WTC11 (cell line): ENCODE results near the gene IL6R. TPM values are rescaled to one million over a fixed set of nuclear protein-coding genes. Genes with fewer than 3 reads are reported as not detected.

Experiments used
- ATAC-seq: fragments of 200-7000 bp; cut with Tn5 transposase; 2 replicates; pipeline ENCODE4 v1.10.0; 2021; ENCODE audit warnings: mild to moderate bottlenecking, moderate library complexity
- CTCF ChIA-PET: fragments of 300-600 bp; sonication (Branson Sonifier 250); formaldehyde crosslinking; loops from one replicate; lab custom pipeline; 2021; ENCODE audit warnings: antibody characterized with exemption; lab: Charles Lee
- POLR2A ChIA-PET: fragments of 350-600 bp; sonication (Branson Sonifier 250); formaldehyde crosslinking; loops from one replicate; lab custom pipeline; 2021; ENCODE audit warnings: antibody characterized with exemption; lab: Charles Lee
- DNase-seq: peaks from one replicate; pipeline ENCODE4 v3.0.0; 2021; ENCODE audit warnings: low spot score
- H3K27ac Mint-ChIP-seq: 2 replicates; pipeline ENCODE4 v1.8.0; 2021; ENCODE audit warnings: mixed read lengths
- H3K27me3 Mint-ChIP-seq: 2 replicates; pipeline ENCODE4 v1.8.0; 2021; ENCODE audit warnings: low read depth, mild to moderate bottlenecking, moderate library complexity, mixed read lengths
- H3K36me3 Mint-ChIP-seq: 2 replicates; pipeline ENCODE4 v1.8.0; 2021; ENCODE audit warnings: mixed read lengths
- H3K4me1 Mint-ChIP-seq: 2 replicates; pipeline ENCODE4 v1.8.0; 2022; ENCODE audit warnings: mixed read lengths
- H3K4me3 Mint-ChIP-seq: 2 replicates; pipeline ENCODE4 v1.8.0; 2021; ENCODE audit warnings: mild to moderate bottlenecking, moderate library complexity, mixed read lengths
- H3K9me3 Mint-ChIP-seq: 2 replicates; pipeline ENCODE4 v1.8.0; 2021; ENCODE audit warnings: mixed read lengths
- ATF3 ChIP-seq: sonication (generic); formaldehyde crosslinking; conservative IDR thresholded peaks from 2 replicates; pipeline ENCODE4 v1.8.1; 2022; ENCODE audit warnings: mild to moderate bottlenecking, missing genetic modification reagents
- CDX4 ChIP-seq: fragments of 250-450 bp; sonication (Bioruptor Pico); IDR thresholded peaks from 2 replicates; pipeline ENCODE4 v1.9.0; 2021; ENCODE audit warnings: moderate library complexity, mild to moderate bottlenecking, inconsistent platforms, borderline replicate concordance
- EMX1 ChIP-seq: fragments of 250-450 bp; sonication (Bioruptor Pico); IDR thresholded peaks from 2 replicates; pipeline ENCODE4 v1.8.0; 2021; ENCODE audit warnings: mild to moderate bottlenecking
- ETV6 ChIP-seq: sonication (generic); formaldehyde crosslinking; IDR thresholded peaks from 2 replicates; pipeline ENCODE4 v1.8.1; 2022; ENCODE audit warnings: mild to moderate bottlenecking, missing genetic modification reagents
- FOXP1 ChIP-seq: sonication (generic); formaldehyde crosslinking; IDR thresholded peaks from 2 replicates; pipeline ENCODE4 v1.8.0; 2022; ENCODE audit warnings: missing genetic modification reagents, mild to moderate bottlenecking, moderate library complexity, borderline replicate concordance
- IRF2 ChIP-seq: sonication (generic); formaldehyde crosslinking; IDR thresholded peaks from 2 replicates; pipeline ENCODE4 v1.8.0; 2022; ENCODE audit warnings: low read depth, missing genetic modification reagents, borderline replicate concordance
- JAZF1 ChIP-seq: fragments of 250-450 bp; sonication (Bioruptor Pico); IDR thresholded peaks from 2 replicates; pipeline ENCODE4 v1.9.0; 2021; ENCODE audit warnings: moderate library complexity, mild to moderate bottlenecking, inconsistent platforms
- JUN ChIP-seq: sonication (generic); formaldehyde crosslinking; IDR thresholded peaks from 2 replicates; pipeline ENCODE4 v1.8.0; 2023; ENCODE audit warnings: mild to moderate bottlenecking, missing genetic modification reagents
- MAX ChIP-seq: sonication (generic); formaldehyde crosslinking; IDR thresholded peaks from 2 replicates; pipeline ENCODE4 v1.8.0; 2022; ENCODE audit warnings: mild to moderate bottlenecking, missing genetic modification reagents
- NFATC4 ChIP-seq: fragments of 250-450 bp; sonication (Bioruptor Pico); IDR thresholded peaks from 2 replicates; pipeline ENCODE4 v1.9.0; 2021; ENCODE audit warnings: mild to moderate bottlenecking
- NFE2L1 ChIP-seq: sonication (generic); formaldehyde crosslinking; IDR thresholded peaks from 2 replicates; pipeline ENCODE4 v1.8.1; 2023; ENCODE audit warnings: missing genetic modification reagents
- OVOL2 ChIP-seq: fragments of 250-450 bp; sonication (Bioruptor Pico); IDR thresholded peaks from 2 replicates; pipeline ENCODE4 v1.9.0; 2021; ENCODE audit warnings: mild to moderate bottlenecking, borderline replicate concordance
- PREB ChIP-seq: sonication (generic); formaldehyde crosslinking; IDR thresholded peaks from 2 replicates; pipeline ENCODE4 v1.8.1; 2022; ENCODE audit warnings: mild to moderate bottlenecking, missing genetic modification reagents, moderate library complexity, borderline replicate concordance
- RORB ChIP-seq: fragments of 250-450 bp; sonication (Bioruptor Pico); IDR thresholded peaks from 2 replicates; pipeline ENCODE4 v1.9.0; 2021; ENCODE audit warnings: mild to moderate bottlenecking
- SMAD3 ChIP-seq: sonication (generic); formaldehyde crosslinking; IDR thresholded peaks from 2 replicates; pipeline ENCODE4 v1.8.0; 2022; ENCODE audit warnings: missing genetic modification reagents, mild to moderate bottlenecking, borderline replicate concordance
- SP1 ChIP-seq: sonication (generic); formaldehyde crosslinking; conservative IDR thresholded peaks from 2 replicates; pipeline ENCODE4 v1.8.1; 2022; ENCODE audit warnings: missing genetic modification reagents
- USF1 ChIP-seq: sonication (generic); formaldehyde crosslinking; IDR thresholded peaks from 2 replicates; pipeline ENCODE4 v1.8.0; 2022; ENCODE audit warnings: mild to moderate bottlenecking, missing genetic modification reagents
- ZNF138 ChIP-seq: sonication (generic); formaldehyde crosslinking; conservative IDR thresholded peaks from 2 replicates; pipeline ENCODE4 v1.8.1; 2022; ENCODE audit warnings: mild to moderate bottlenecking, moderate library complexity, missing genetic modification reagents
- ZNF232 ChIP-seq: sonication (generic); formaldehyde crosslinking; IDR thresholded peaks from 2 replicates; pipeline ENCODE4 v1.8.0; 2022; ENCODE audit warnings: mild to moderate bottlenecking, missing genetic modification reagents
- ZNF671 ChIP-seq: fragments of 250-450 bp; sonication (Bioruptor Pico); IDR thresholded peaks from 2 replicates; pipeline ENCODE4 v1.8.0; 2021; ENCODE audit warnings: mild to moderate bottlenecking
- ZSCAN18 ChIP-seq: fragments of 250-450 bp; sonication (Bioruptor Pico); IDR thresholded peaks from 2 replicates; pipeline ENCODE4 v2.1.2; 2022; ENCODE audit warnings: mild to moderate bottlenecking, moderate library complexity
- total RNA-seq: library from RNA; stranded (reverse); gene quantifications from 3 replicates; pipeline ENCODE4 v1.2.3, GENCODE V29; 2021

The IL6R gene
- total RNA-seq, 1 experiment from 2014 or later: 7.0 TPM

- H3K4me3 Mint-ChIP-seq: no peak overlapping the region
- H3K27ac Mint-ChIP-seq: no peak overlapping the region
- POLR2A ChIA-PET: interaction anchor here (0.8 kb wide), 1 partner anchor 61 kb away, joined by 3 read pairs; no protein-coding TSS in a partner anchor
- CTCF ChIA-PET: interaction anchor here (0.9 to 1.3 kb wide), 2 partner anchors 10 to 139 kb away, joined by 3 to 4 read pairs; no protein-coding TSS in a partner anchor
- no peak for TF ChIP-seq ZSCAN18
- TF ChIP-seq NFE2L1 (CRISPR knock-in tag): no peak
- no peak for TF ChIP-seq JAZF1 (CRISPR knock-in tag)
- TF ChIP-seq JUN (CRISPR knock-in tag): no peak
- no peak for TF ChIP-seq PREB (CRISPR knock-in tag)
- peaks cover 40% of the 10 kb centered on the region for H3K4me1 Mint-ChIP-seq
- DNase-seq (no peak), ATAC-seq (no peak)
- peaks cover 49% of the 10 kb centered on the region for H3K27me3 Mint-ChIP-seq
- no peaks in the 10 kb centered on the region for H3K36me3 Mint-ChIP-seq
- H3K9me3 Mint-ChIP-seq: no peaks in the 10 kb centered on the region
Observed at GRCh38 chr1:154407198-154408091, 2.3 kb downstream of the IL6R start.

- H3K4me1 Mint-ChIP-seq: peaks cover 42% of the 10 kb centered on the region
- H3K27me3 Mint-ChIP-seq: peaks cover 42% of the 10 kb centered on the region
- H3K27ac Mint-ChIP-seq: no peak overlapping the region
- no peak overlapping the region for H3K4me3 Mint-ChIP-seq
- ATAC-seq (no peak), DNase-seq (no peak)
- ChIA-PET CTCF (interaction anchor here (0.9 to 1.3 kb wide), 2 partner anchors 9 to 138 kb away, joined by 3 to 4 read pairs; no protein-coding TSS in a partner anchor), POLR2A (interaction anchor here (0.8 kb wide), 1 partner anchor 60 kb away, joined by 3 read pairs; no protein-coding TSS in a partner anchor)
- TF ChIP-seq ZNF671 (CRISPR knock-in tag) (no peak), MAX (CRISPR knock-in tag) (no peak), USF1 (CRISPR knock-in tag) (no peak), SP1 (no peak), ETV6 (CRISPR knock-in tag) (no peak), RORB (no peak), EMX1 (CRISPR knock-in tag) (no peak)
- H3K36me3 Mint-ChIP-seq: no peaks in the 10 kb centered on the region
- no peaks in the 10 kb centered on the region for H3K9me3 Mint-ChIP-seq
Observed at GRCh38 chr1:154408174-154408777, 3.1 kb downstream of the IL6R start.

- ChIA-PET POLR2A (no interaction called here), CTCF (interaction anchor here (1.2 to 1.3 kb wide), 2 partner anchors 69 to 136 kb away, joined by 4 to 5 read pairs; no protein-coding TSS in a partner anchor)
- no peaks in the 10 kb centered on the region for H3K9me3 Mint-ChIP-seq
- no peaks in the 10 kb centered on the region for H3K36me3 Mint-ChIP-seq
- peaks cover 22% of the 10 kb centered on the region for H3K27me3 Mint-ChIP-seq
- ATAC-seq (no peak), DNase-seq (no peak)
- TF ChIP-seq ATF3 (CRISPR knock-in tag) (no peak), FOXP1 (CRISPR knock-in tag) (no peak), CDX4 (no peak), IRF2 (CRISPR knock-in tag) (no peak), NFATC4 (CRISPR knock-in tag) (no peak), MAX (CRISPR knock-in tag) (no peak), SMAD3 (no peak), ZNF232 (CRISPR knock-in tag) (no peak), OVOL2 (CRISPR knock-in tag) (no peak), ZNF138 (no peak)
- H3K27ac Mint-ChIP-seq: no peak overlapping the region
- H3K4me1 Mint-ChIP-seq: peaks cover 40% of the 10 kb centered on the region
- H3K4me3 Mint-ChIP-seq: no peak overlapping the region
Observed at GRCh38 chr1:154410185-154410827, 5.2 kb downstream of the IL6R start.
